ENCODE measurements around the gene PLSCR3. TPM values are rescaled to one million over a fixed set of nuclear protein-coding genes. Genes with fewer than 3 reads are reported as not detected.

PLSCR3 gene
- total and polyA plus RNA-seq, 7 donors: 13.9 to 20.5 (median 16.2) TPM

GRCh38 chr17:7354262-7354843 lies 40.0 kb downstream of the PLSCR3 start:
- WGBS, 3 donors: 76 to 82% (median 79%) methylated on average over 9 of the region's 9 CpGs
- DNase-seq (no peak), ATAC-seq (no peak)
- Histone ChIP-seq H3K4me1 (peaks cover 30% of the 10 kb centered on the region), H3K36me3 (ENCODE audit: insufficient read depth in 1 of 2, low read depth in 1 of 2) (no peaks in the 10 kb centered on the region), H3K9me3 (no peaks in the 10 kb centered on the region), H3K27me3 (ENCODE audit: insufficient read depth in 3 of 3, low read length in 2 of 3) (no peaks in the 10 kb centered on the region), H3K4me3 (no peak overlapping the region), H3K27ac (no peak overlapping the region)
- intact Hi-C loops (cut with DNase I): loop anchor here (2.0 to 5.0 kb wide), 5 partner anchors 38 to 208 kb away; partner anchors contain the start of genes FGF11 (in 1 of the 2), PLSCR3 (in 1 of the 2), SENP3 (in 1 of the 2) and TMEM102 (in 1 of the 2)
- TF ChIP-seq CTCF (IDR thresholded peaks at IDR 0.05): no peak

- H3K4me3 ChIP-seq: peak overlapping the region; percentile 98
- DNase-seq (no peak), ATAC-seq (no peak)
- H3K27ac ChIP-seq: peak overlapping the region; percentile 100
- no peaks in the 10 kb centered on the region for H3K36me3 ChIP-seq (ENCODE audit: insufficient read depth in 1 of 2, low read depth in 1 of 2)
- intact Hi-C loops (cut with DNase I): loop anchor here (2.0 to 5.0 kb wide), 5 partner anchors 39 to 209 kb away; partner anchors contain the start of genes FGF11 (in 2 of the 2), PLSCR3 (in 1 of the 2), SENP3 (in 1 of the 2) and TMEM102 (in 1 of the 2)
- no peak for TF ChIP-seq CTCF (IDR thresholded peaks at IDR 0.05)
- WGBS, 3 donors: 82 to 86% (median 82%) methylated on average over 37 of the region's 37 CpGs
- no peaks in the 10 kb centered on the region for H3K27me3 ChIP-seq (ENCODE audit: insufficient read depth in 3 of 3, low read length in 2 of 3)
- H3K4me1 ChIP-seq: peaks cover 42% of the 10 kb centered on the region
- H3K9me3 ChIP-seq: no peaks in the 10 kb centered on the region
These were observed 41.3 kb downstream of the PLSCR3 start for GRCh38 chr17:7352910-7353635.

GRCh38 chr17:7352503-7352889 lies 41.8 kb downstream of the PLSCR3 start:
- intact Hi-C loops (cut with DNase I): loop anchor here (2.0 to 5.0 kb wide), 5 partner anchors 40 to 210 kb away; partner anchors contain the start of genes FGF11 (in 2 of the 2), PLSCR3 (in 1 of the 2), SENP3 (in 1 of the 2) and TMEM102 (in 1 of the 2)
- H3K27ac ChIP-seq: peak overlapping the region; percentile 100

More at GRCh38 chr17:7352503-7352889, 41.8 kb downstream of the PLSCR3 start:
- H3K4me3 ChIP-seq: peak overlapping the region; percentile 98
- no peaks in the 10 kb centered on the region for H3K27me3 ChIP-seq (ENCODE audit: insufficient read depth in 3 of 3, low read length in 2 of 3)
- H3K4me1 ChIP-seq: peaks cover 48% of the 10 kb centered on the region
- WGBS, 3 donors: 17 to 27% (median 21%) methylated on average over 10 of the region's 10 CpGs
- no peaks in the 10 kb centered on the region for H3K9me3 ChIP-seq
- H3K36me3 ChIP-seq (ENCODE audit: insufficient read depth in 1 of 2, low read depth in 1 of 2): no peaks in the 10 kb centered on the region
- ATAC-seq (no peak), DNase-seq (no peak)
- no peak for TF ChIP-seq CTCF (IDR thresholded peaks at IDR 0.05)
